Skeletal muscle cell (primary cell): ENCODE data around the gene MAVS.

Source experiments
- DNase-seq: peaks from one replicate; pipeline ENCODE4 v3.0.0-alpha.2; 2010; ENCODE audit warnings: low read depth
- H3K4me3 ChIP-seq: 2 replicates; pipeline ENCODE4 v1.5.1; 2011; ENCODE audit warnings: low read depth, mild to moderate bottlenecking, control low read depth, low read length, moderate library complexity

Gene MAVS

GRCh38 chr20:3925113-3925695 lies 78.6 kb downstream of the MAVS start:
- DNase-seq: no peak
- no peak overlapping the region for H3K4me3 ChIP-seq
